ENCODE data around the gene ETV3L.

ETV3L gene

DNA sequence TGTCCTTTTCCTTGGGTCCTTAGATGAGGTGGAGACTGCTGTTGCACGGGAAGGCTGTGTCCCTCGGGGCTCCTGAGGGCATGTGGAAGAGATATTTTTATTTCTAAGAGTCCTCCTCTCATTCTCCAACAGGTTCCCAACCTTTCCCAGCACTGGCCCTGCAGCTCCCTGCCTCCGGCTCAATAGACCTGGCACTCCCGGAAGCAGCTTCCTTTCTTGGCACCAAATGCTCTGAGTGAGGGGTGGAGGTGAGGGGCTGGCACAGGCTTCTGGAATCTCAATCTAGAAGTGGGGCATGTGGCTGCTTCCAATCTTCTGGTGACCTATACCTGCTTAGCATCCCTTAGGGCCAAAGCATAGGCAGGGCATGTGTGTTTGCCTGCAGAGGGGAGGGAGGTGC is 4.5 kb downstream of the ETV3L start:
- H3K27ac ChIP-seq (ENCODE audit: insufficient read depth, low read depth, low read length, poor library complexity, severe bottlenecking): no peak overlapping the region
- no peaks in the 10 kb centered on the region for H3K9me3 ChIP-seq (ENCODE audit: control insufficient read depth, low read length)
- H3K27me3 ChIP-seq (ENCODE audit: control insufficient read depth, insufficient read depth, low read length, poor library complexity, severe bottlenecking): no peaks in the 10 kb centered on the region
- H3K4me3 ChIP-seq (ENCODE audit: insufficient read depth, low read depth, low read length): no peak overlapping the region
- 96 to 100% methylated on average over 3 to 4 of the region's 4 CpGs for WGBS, 2 experiments
- H3K36me3 ChIP-seq (ENCODE audit: control insufficient read depth, insufficient read depth, low read length): no peaks in the 10 kb centered on the region
- peaks cover 2% of the 10 kb centered on the region for H3K4me1 ChIP-seq (ENCODE audit: control insufficient read depth, insufficient read depth, low read length)

- no peaks in the 10 kb centered on the region for H3K27me3 ChIP-seq (ENCODE audit: control insufficient read depth, insufficient read depth, low read length, poor library complexity, severe bottlenecking)
- H3K9me3 ChIP-seq (ENCODE audit: control insufficient read depth, low read length): no peaks in the 10 kb centered on the region
- no peaks in the 10 kb centered on the region for H3K36me3 ChIP-seq (ENCODE audit: control insufficient read depth, insufficient read depth, low read length)
- peaks cover 2% of the 10 kb centered on the region for H3K4me1 ChIP-seq (ENCODE audit: control insufficient read depth, insufficient read depth, low read length)
- H3K4me3 ChIP-seq (ENCODE audit: insufficient read depth, low read depth, low read length): no peak overlapping the region
- 79 to 81% methylated on average over 8 of the region's 8 CpGs for WGBS, 2 experiments
- H3K27ac ChIP-seq (ENCODE audit: insufficient read depth, low read depth, low read length, poor library complexity, severe bottlenecking): no peak overlapping the region
Measured at GRCh38 chr1:157092831-157093230, 6.8 kb downstream of the ETV3L start.

DNA sequence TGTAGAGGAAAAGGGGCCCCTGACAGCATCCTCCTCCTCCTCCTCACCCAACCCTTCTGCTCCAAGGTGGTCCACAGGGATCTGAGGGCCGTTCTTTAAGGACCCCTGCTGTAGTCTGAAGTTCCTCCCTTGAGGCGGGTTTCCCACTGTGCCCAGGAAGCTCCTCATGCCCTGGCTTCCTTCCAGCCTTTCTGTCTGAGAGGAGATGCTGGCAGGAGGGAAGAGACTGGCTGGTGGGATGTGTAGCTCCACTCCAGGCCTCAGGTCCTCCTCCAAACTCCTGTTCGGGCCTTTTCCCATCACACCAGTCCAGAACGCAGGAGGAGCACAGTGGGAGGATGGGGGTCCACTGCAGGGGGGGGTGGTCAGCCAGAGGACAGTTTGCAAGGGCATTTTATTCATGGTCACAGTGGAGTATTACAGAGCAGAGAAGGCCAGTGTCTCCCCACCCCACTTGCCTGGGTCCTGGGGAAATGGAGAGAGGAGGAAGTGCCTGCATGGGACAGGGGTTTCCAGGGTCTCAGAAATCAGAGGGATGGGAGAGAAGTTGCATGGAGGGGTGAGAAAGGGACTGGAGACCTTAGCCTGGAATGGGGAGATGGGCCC is 7.8 kb downstream of the ETV3L start:
- Histone ChIP-seq H3K4me3 (ENCODE audit: insufficient read depth, low read depth, low read length) (no peak overlapping the region), H3K9me3 (ENCODE audit: control insufficient read depth, low read length) (no peaks in the 10 kb centered on the region), H3K4me1 (ENCODE audit: control insufficient read depth, insufficient read depth, low read length) (peaks cover 2% of the 10 kb centered on the region), H3K36me3 (ENCODE audit: control insufficient read depth, insufficient read depth, low read length) (no peaks in the 10 kb centered on the region), H3K27ac (ENCODE audit: insufficient read depth, low read depth, low read length, poor library complexity, severe bottlenecking) (no peak overlapping the region), H3K27me3 (ENCODE audit: control insufficient read depth, insufficient read depth, low read length, poor library complexity, severe bottlenecking) (no peaks in the 10 kb centered on the region)
- 79 to 85% methylated on average over 4 of the region's 4 CpGs for WGBS, 2 experiments

DNA sequence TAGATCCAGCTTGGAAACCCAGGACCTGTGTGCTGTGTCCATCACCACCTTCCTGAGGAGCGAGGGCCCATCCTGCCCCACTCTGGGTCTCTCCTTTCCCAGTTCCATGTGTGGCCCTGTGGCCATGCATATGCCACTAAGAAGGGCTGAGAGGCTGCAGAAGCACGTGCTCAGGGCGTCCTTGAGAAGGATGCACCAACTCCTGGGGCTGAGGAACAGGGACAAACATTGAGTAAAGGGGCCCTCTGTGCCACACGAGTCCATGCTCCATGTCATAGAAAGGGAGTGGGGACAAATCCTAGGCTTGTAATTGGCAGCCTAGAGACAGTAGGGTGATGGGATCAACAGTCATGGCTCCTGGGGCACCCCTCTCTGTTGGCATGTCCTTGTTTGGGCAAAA is 8.4 kb downstream of the ETV3L start:
- Histone ChIP-seq H3K27ac (ENCODE audit: insufficient read depth, low read depth, low read length, poor library complexity, severe bottlenecking) (no peak overlapping the region), H3K9me3 (ENCODE audit: control insufficient read depth, low read length) (no peaks in the 10 kb centered on the region), H3K27me3 (ENCODE audit: control insufficient read depth, insufficient read depth, low read length, poor library complexity, severe bottlenecking) (no peaks in the 10 kb centered on the region), H3K4me1 (ENCODE audit: control insufficient read depth, insufficient read depth, low read length) (peaks cover 2% of the 10 kb centered on the region), H3K4me3 (ENCODE audit: insufficient read depth, low read depth, low read length) (no peak overlapping the region), H3K36me3 (ENCODE audit: control insufficient read depth, insufficient read depth, low read length) (no peaks in the 10 kb centered on the region)
- 94 to 96% methylated on average over 4 of the region's 4 CpGs for WGBS, 2 experiments

DNA sequence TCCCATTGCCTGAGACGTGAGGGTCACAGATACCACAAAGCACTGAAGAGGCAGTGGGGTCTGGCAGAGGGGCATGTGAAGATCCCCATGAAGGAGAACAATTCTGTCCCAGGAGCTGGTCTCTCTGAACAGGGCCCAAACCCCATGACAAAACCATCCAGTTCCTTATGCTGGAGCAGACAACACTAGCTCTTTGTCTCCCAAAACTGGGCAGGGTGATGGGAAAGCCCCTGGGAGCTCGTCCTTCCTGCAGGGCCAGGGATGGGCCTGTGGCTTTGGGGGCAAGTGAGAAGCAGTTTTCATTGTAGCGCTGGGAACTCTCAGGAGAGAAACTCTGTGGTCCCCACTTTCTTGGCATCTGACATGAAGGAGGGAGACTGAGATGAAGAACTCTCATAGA is 8.8 kb downstream of the ETV3L start:
- Histone ChIP-seq H3K36me3 (ENCODE audit: control insufficient read depth, insufficient read depth, low read length) (no peaks in the 10 kb centered on the region), H3K4me3 (ENCODE audit: insufficient read depth, low read depth, low read length) (no peak overlapping the region), H3K27me3 (ENCODE audit: control insufficient read depth, insufficient read depth, low read length, poor library complexity, severe bottlenecking) (no peaks in the 10 kb centered on the region), H3K4me1 (ENCODE audit: control insufficient read depth, insufficient read depth, low read length) (peaks cover 2% of the 10 kb centered on the region), H3K9me3 (ENCODE audit: control insufficient read depth, low read length) (no peaks in the 10 kb centered on the region), H3K27ac (ENCODE audit: insufficient read depth, low read depth, low read length, poor library complexity, severe bottlenecking) (no peak overlapping the region)
- WGBS, 2 experiments: 87 to 89% methylated on average over 3 of the region's 3 CpGs

- no peaks in the 10 kb centered on the region for H3K27me3 ChIP-seq (ENCODE audit: control insufficient read depth, insufficient read depth, low read length, poor library complexity, severe bottlenecking)
- H3K27ac ChIP-seq (ENCODE audit: insufficient read depth, low read depth, low read length, poor library complexity, severe bottlenecking): no peak overlapping the region
- no peaks in the 10 kb centered on the region for H3K36me3 ChIP-seq (ENCODE audit: control insufficient read depth, insufficient read depth, low read length)
- H3K9me3 ChIP-seq (ENCODE audit: control insufficient read depth, low read length): no peaks in the 10 kb centered on the region
- H3K4me3 ChIP-seq (ENCODE audit: insufficient read depth, low read depth, low read length): no peak overlapping the region
- peaks cover 2% of the 10 kb centered on the region for H3K4me1 ChIP-seq (ENCODE audit: control insufficient read depth, insufficient read depth, low read length)
- 39 to 40% methylated on average over 10 of the region's 10 CpGs for WGBS, 2 experiments
Measured at GRCh38 chr1:157090196-157090647, 9.4 kb downstream of the ETV3L start.

DNA sequence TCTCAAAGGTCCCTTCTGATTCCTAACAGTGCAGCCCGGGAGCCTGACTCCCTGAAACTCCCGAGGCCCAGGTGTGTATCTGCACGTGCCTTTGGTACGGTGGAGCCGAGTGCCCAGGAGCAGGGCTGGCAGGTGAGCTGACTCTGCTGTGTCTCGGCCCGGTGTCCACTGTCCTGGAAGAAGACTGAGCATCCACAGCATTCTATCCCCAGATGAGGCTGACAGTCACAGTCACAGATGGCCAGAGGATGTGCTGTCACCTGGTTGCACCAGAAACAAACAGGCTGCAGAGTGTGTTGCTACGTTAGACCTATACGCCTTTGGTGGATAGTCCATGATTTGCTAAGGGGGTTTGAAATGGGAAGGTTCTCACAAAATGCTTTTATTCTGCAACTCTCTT is 9.8 kb downstream of the ETV3L start:
- Histone ChIP-seq H3K36me3 (ENCODE audit: control insufficient read depth, insufficient read depth, low read length) (no peaks in the 10 kb centered on the region), H3K27me3 (ENCODE audit: control insufficient read depth, insufficient read depth, low read length, poor library complexity, severe bottlenecking) (no peaks in the 10 kb centered on the region), H3K9me3 (ENCODE audit: control insufficient read depth, low read length) (no peaks in the 10 kb centered on the region), H3K27ac (ENCODE audit: insufficient read depth, low read depth, low read length, poor library complexity, severe bottlenecking) (no peak overlapping the region), H3K4me3 (ENCODE audit: insufficient read depth, low read depth, low read length) (no peak overlapping the region), H3K4me1 (ENCODE audit: control insufficient read depth, insufficient read depth, low read length) (peaks cover 2% of the 10 kb centered on the region)
- 91 to 95% methylated on average over 9 of the region's 9 CpGs for WGBS, 2 experiments

GRCh38 chr1:157088607-157089006 is 11.0 kb downstream of the ETV3L start:
- peaks cover 2% of the 10 kb centered on the region for H3K4me1 ChIP-seq (ENCODE audit: control insufficient read depth, insufficient read depth, low read length)
- no peak overlapping the region for H3K27ac ChIP-seq (ENCODE audit: insufficient read depth, low read depth, low read length, poor library complexity, severe bottlenecking)
- H3K4me3 ChIP-seq (ENCODE audit: insufficient read depth, low read depth, low read length): no peak overlapping the region
- no peaks in the 10 kb centered on the region for H3K9me3 ChIP-seq (ENCODE audit: control insufficient read depth, low read length)
- no peaks in the 10 kb centered on the region for H3K27me3 ChIP-seq (ENCODE audit: control insufficient read depth, insufficient read depth, low read length, poor library complexity, severe bottlenecking)
- no peaks in the 10 kb centered on the region for H3K36me3 ChIP-seq (ENCODE audit: control insufficient read depth, insufficient read depth, low read length)

GRCh38 chr1:157087030-157087429 is 12.6 kb downstream of the ETV3L start:
- Histone ChIP-seq H3K4me3 (ENCODE audit: insufficient read depth, low read depth, low read length) (no peak overlapping the region), H3K36me3 (ENCODE audit: control insufficient read depth, insufficient read depth, low read length) (no peaks in the 10 kb centered on the region), H3K27ac (ENCODE audit: insufficient read depth, low read depth, low read length, poor library complexity, severe bottlenecking) (no peak overlapping the region), H3K9me3 (ENCODE audit: control insufficient read depth, low read length) (no peaks in the 10 kb centered on the region), H3K4me1 (ENCODE audit: control insufficient read depth, insufficient read depth, low read length) (peaks cover 2% of the 10 kb centered on the region), H3K27me3 (ENCODE audit: control insufficient read depth, insufficient read depth, low read length, poor library complexity, severe bottlenecking) (no peaks in the 10 kb centered on the region)
- WGBS, 2 experiments: 90 to 95% methylated on average over 5 of the region's 5 CpGs

DNA sequence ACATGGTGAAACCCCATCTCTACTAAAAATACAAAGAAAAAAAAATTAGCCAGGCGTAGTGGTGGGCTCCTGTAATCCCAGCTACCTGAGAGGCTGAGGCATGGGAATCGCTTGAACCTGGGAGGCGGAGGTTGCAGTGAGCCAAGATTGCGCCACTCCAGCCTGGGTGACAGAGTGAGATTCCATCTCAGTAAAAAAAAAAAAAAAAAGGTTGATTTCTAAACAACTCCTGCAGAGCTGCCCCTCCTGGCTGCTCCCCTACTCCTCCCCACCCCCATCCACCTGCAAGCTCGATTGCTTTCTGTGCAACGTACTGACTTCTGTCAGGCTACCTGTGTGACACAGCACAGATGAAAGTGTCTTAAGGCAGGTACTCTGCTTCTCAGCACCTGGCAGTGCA is 13.3 kb downstream of the ETV3L start:
- Histone ChIP-seq H3K36me3 (ENCODE audit: control insufficient read depth, insufficient read depth, low read length) (no peaks in the 10 kb centered on the region), H3K27ac (ENCODE audit: insufficient read depth, low read depth, low read length, poor library complexity, severe bottlenecking) (no peak overlapping the region), H3K27me3 (ENCODE audit: control insufficient read depth, insufficient read depth, low read length, poor library complexity, severe bottlenecking) (no peaks in the 10 kb centered on the region), H3K4me3 (ENCODE audit: insufficient read depth, low read depth, low read length) (no peak overlapping the region), H3K4me1 (ENCODE audit: control insufficient read depth, insufficient read depth, low read length) (peaks cover 2% of the 10 kb centered on the region), H3K9me3 (ENCODE audit: control insufficient read depth, low read length) (no peaks in the 10 kb centered on the region)
- 72 to 75% methylated on average over 6 of the region's 6 CpGs for WGBS, 2 experiments

- no peaks in the 10 kb centered on the region for H3K9me3 ChIP-seq (ENCODE audit: control insufficient read depth, low read length)
- H3K4me1 ChIP-seq (ENCODE audit: control insufficient read depth, insufficient read depth, low read length): peaks cover 1% of the 10 kb centered on the region
- no peaks in the 10 kb centered on the region for H3K36me3 ChIP-seq (ENCODE audit: control insufficient read depth, insufficient read depth, low read length)
- no peak overlapping the region for H3K27ac ChIP-seq (ENCODE audit: insufficient read depth, low read depth, low read length, poor library complexity, severe bottlenecking)
- 95 to 98% methylated on average over 5 of the region's 5 CpGs for WGBS, 2 experiments
- no peak overlapping the region for H3K4me3 ChIP-seq (ENCODE audit: insufficient read depth, low read depth, low read length)
- no peaks in the 10 kb centered on the region for H3K27me3 ChIP-seq (ENCODE audit: control insufficient read depth, insufficient read depth, low read length, poor library complexity, severe bottlenecking)
Measured at GRCh38 chr1:157085421-157085820, 14.2 kb downstream of the ETV3L start.

Measured in ectodermal cell (in vitro differentiated cells).